Calu3 (cell line): Measurements from ENCODE around the gene FMN2. TPM values are rescaled to one million over a fixed set of nuclear protein-coding genes. Genes with fewer than 3 reads are reported as not detected.

ENCODE experiments used
- BruUV-seq: library from RNA; stranded (reverse); fragments of 400-500 nt; replicated peaks from 2 replicates; lab custom pipeline; 2021; lab: Mats Ljungman, UMichigan
- CTCF ChIA-PET: fragments of 300-600 bp; sonication (Branson Sonifier 250); formaldehyde crosslinking; loops from one replicate; lab custom pipeline; 2022; ENCODE audit warnings: antibody characterized with exemption; lab: Charles Lee
- DNase-seq: peaks from one replicate; pipeline ENCODE4 v3.0.0; 2022
- H3K27ac Mint-ChIP-seq: one replicate; pipeline ENCODE4 v1.8.0; 2022; ENCODE audit warnings: mixed read lengths; ENCODE audit not compliant: unreplicated experiment
- H3K27me3 Mint-ChIP-seq: one replicate; pipeline ENCODE4 v1.8.0; 2022; ENCODE audit warnings: mixed read lengths; ENCODE audit not compliant: unreplicated experiment
- H3K36me3 Mint-ChIP-seq: one replicate; pipeline ENCODE4 v1.8.0; 2022; ENCODE audit warnings: mild to moderate bottlenecking, moderate library complexity, mixed read lengths; ENCODE audit not compliant: insufficient read depth, unreplicated experiment
- H3K4me1 Mint-ChIP-seq: one replicate; pipeline ENCODE4 v1.8.0; 2022; ENCODE audit warnings: mild to moderate bottlenecking, low read depth, mixed read lengths; ENCODE audit not compliant: unreplicated experiment
- H3K4me3 Mint-ChIP-seq: one replicate; pipeline ENCODE4 v1.8.0; 2022; ENCODE audit warnings: mild to moderate bottlenecking, low read depth, moderate library complexity, mixed read lengths; ENCODE audit not compliant: unreplicated experiment
- H3K9me3 Mint-ChIP-seq: one replicate; pipeline ENCODE4 v1.8.0; 2022; ENCODE audit warnings: low read depth, mixed read lengths; ENCODE audit not compliant: unreplicated experiment
- intact Hi-C: fragments of 100-400 bp; cut with micrococcal nuclease; formaldehyde crosslinking; loops from one replicate; pipeline ENCODE4 v1.10.0; 2022; ENCODE audit not compliant: unreplicated experiment
- total RNA-seq: library from RNA; stranded (reverse); gene quantifications from 2 replicates; pipeline ENCODE4 v1.2.3, GENCODE V29; 2022
- TF ChIP-seq, protein P1 (sequence below): fragments of 200-600 bp; IDR thresholded peaks from one replicate; pipeline ENCODE4 v1.8.0; 2022; ENCODE audit warnings: antibody characterized with exemption; ENCODE audit not compliant: unreplicated experiment

The FMN2 gene
- total RNA-seq, 1 experiment from 2014 or later, result 0.12 TPM

DNA sequence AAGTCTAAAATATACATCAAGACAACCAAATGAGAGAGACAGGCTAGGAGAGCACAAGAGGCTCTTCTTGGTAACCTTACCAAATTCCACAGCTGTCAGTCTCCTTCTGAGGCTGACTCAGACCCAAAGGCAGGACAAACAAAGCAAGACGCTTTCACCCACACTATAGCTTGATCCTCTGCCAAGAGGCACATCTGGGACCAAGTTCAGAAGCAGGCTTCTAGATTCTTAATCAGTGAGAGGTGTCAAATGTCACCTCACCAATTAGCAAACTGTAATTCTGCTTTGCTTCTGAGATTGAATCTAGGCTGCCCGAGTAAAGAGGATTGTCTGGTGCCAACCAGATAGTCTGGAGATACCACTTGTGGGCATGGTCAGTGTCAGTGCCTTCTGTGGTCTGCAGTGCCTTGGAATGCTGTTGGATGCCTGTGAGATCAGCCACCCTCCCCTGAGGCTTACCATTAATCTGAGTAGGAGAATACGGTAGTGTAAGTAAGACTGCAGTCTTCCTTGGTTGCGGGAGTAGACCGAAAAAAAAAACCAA, 151.0 kb downstream of the FMN2 start:
- BruUV-seq, result no TSS peak
- Mint-ChIP-seq H3K4me1 (no peaks in the 10 kb centered on the region), H3K9me3 (no peaks in the 10 kb centered on the region), H3K27me3 (no peaks in the 10 kb centered on the region), H3K36me3 (no peaks in the 10 kb centered on the region), H3K4me3 (no peak overlapping the region), H3K27ac (no peak overlapping the region)
- DNase-seq, result no peak
- CTCF ChIA-PET, result no interaction called here
- TF ChIP-seq, protein P1, sequence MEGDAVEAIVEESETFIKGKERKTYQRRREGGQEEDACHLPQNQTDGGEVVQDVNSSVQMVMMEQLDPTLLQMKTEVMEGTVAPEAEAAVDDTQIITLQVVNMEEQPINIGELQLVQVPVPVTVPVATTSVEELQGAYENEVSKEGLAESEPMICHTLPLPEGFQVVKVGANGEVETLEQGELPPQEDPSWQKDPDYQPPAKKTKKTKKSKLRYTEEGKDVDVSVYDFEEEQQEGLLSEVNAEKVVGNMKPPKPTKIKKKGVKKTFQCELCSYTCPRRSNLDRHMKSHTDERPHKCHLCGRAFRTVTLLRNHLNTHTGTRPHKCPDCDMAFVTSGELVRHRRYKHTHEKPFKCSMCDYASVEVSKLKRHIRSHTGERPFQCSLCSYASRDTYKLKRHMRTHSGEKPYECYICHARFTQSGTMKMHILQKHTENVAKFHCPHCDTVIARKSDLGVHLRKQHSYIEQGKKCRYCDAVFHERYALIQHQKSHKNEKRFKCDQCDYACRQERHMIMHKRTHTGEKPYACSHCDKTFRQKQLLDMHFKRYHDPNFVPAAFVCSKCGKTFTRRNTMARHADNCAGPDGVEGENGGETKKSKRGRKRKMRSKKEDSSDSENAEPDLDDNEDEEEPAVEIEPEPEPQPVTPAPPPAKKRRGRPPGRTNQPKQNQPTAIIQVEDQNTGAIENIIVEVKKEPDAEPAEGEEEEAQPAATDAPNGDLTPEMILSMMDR, result no peak
- intact Hi-C loops, result no loop called here

DNA sequence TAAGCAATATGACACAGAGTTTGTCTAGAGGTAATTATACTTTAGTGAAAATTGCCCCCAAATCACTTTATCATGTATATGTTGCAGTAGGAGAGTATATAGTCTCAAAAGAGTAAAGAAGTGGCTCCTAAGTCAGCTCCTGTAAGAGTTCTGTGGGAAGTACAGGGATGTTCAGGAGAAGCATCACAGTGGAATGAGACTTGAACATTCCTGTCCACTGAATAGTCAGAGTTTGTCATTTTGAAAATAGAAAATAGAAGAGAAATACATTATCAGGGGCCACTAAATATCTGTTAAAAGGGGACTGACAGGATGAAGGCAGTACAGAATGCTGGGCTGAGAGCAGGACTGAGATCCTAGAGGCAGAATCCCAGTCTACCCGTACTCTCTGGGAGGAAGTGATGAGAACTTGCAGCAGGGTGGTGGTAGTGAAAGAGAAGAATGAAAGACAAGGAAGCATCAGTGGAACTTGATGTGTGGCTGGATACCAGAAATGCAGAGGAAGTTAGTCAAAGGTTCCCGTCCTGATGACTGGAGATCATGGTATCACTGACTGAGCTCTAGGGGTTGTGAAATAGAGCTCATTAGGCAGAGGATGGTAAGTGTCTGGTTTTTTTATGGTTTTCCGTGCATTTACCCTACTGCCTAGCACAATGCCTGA, 153.4 kb downstream of the FMN2 start:
- DNase-seq, result no peak
- intact Hi-C loops, result no loop called here
- CTCF ChIA-PET, result no interaction called here
- H3K4me3 Mint-ChIP-seq, result no peak overlapping the region
- H3K9me3 Mint-ChIP-seq, result peaks cover 11% of the 10 kb centered on the region
- no peak overlapping the region for H3K27ac Mint-ChIP-seq
- H3K36me3 Mint-ChIP-seq, result no peaks in the 10 kb centered on the region
- no TSS peak for BruUV-seq
- H3K27me3 Mint-ChIP-seq, result no peaks in the 10 kb centered on the region
- TF ChIP-seq, protein P1, result no peak
- no peaks in the 10 kb centered on the region for H3K4me1 Mint-ChIP-seq

DNA sequence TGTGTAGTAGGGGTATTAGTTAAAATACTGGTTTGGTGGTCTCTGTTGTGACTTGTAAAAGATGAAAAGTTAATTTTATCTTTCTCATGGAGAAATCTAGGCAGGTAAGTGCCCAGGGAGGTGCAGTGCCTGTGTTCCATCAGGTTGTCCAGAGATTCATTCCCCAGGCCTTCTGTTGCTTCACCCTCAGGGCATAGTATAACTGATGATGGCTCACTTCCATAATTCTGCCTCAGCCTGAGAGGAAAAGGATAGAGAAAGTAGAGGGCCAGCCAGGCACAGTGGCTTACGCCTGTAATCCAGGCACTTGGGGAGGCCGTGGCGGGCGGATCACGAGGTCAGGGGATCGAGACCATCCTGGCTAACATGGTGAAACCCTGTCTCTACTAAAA, 153.9 kb downstream of the FMN2 start:
- DNase-seq, result no peak
- H3K4me3 Mint-ChIP-seq, result no peak overlapping the region
- TF ChIP-seq, protein P1, result no peak
- intact Hi-C loops, result no loop called here
- H3K27ac Mint-ChIP-seq, result no peak overlapping the region
- CTCF ChIA-PET, result no interaction called here
- no peaks in the 10 kb centered on the region for H3K27me3 Mint-ChIP-seq
- peaks cover 11% of the 10 kb centered on the region for H3K9me3 Mint-ChIP-seq
- no peaks in the 10 kb centered on the region for H3K36me3 Mint-ChIP-seq
- BruUV-seq, result no TSS peak
- no peaks in the 10 kb centered on the region for H3K4me1 Mint-ChIP-seq

DNA sequence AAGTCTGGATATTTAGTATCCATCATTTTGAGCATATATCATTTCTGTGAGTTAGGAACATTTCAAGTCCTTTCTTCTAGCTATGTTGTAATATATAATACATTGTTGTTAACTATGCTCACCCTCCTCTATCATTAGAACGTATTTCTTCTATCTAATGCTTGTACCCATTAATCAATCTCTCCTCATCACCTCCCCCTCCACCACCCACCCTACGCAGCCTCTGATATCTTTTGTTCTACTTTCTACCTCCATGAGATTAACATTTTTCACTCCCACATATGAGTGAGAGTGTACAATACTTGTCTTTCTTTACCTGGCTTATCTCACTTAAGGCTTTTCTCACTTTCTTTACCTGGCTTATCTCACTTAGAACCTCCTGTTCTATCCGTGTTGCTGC, 156.2 kb downstream of the FMN2 start:
- DNase-seq, result no peak
- H3K4me1 Mint-ChIP-seq, result no peaks in the 10 kb centered on the region
- H3K27me3 Mint-ChIP-seq, result no peaks in the 10 kb centered on the region
- CTCF ChIA-PET, result no interaction called here
- BruUV-seq, result no TSS peak
- no peaks in the 10 kb centered on the region for H3K36me3 Mint-ChIP-seq
- H3K9me3 Mint-ChIP-seq, result peaks cover 14% of the 10 kb centered on the region
- TF ChIP-seq, protein P1, result no peak
- H3K4me3 Mint-ChIP-seq, result no peak overlapping the region
- intact Hi-C loops, result no loop called here
- no peak overlapping the region for H3K27ac Mint-ChIP-seq
